Middle frontal gyrus (tissue), 1 donor: Measurements from ENCODE around the gene UBE2D2.
"Not testable (repeated sequence)": the region's sequence is repeated elsewhere in the genome, so short reads cannot be mapped to it uniquely, and the experiment has no call there.

Experiments
- DNase-seq: peaks from one replicate; pipeline ENCODE4 v3.0.0-alpha.2; 2015; ENCODE audit warnings: low spot score; ENCODE audit errors: extremely low spot score

UBE2D2 gene

DNA sequence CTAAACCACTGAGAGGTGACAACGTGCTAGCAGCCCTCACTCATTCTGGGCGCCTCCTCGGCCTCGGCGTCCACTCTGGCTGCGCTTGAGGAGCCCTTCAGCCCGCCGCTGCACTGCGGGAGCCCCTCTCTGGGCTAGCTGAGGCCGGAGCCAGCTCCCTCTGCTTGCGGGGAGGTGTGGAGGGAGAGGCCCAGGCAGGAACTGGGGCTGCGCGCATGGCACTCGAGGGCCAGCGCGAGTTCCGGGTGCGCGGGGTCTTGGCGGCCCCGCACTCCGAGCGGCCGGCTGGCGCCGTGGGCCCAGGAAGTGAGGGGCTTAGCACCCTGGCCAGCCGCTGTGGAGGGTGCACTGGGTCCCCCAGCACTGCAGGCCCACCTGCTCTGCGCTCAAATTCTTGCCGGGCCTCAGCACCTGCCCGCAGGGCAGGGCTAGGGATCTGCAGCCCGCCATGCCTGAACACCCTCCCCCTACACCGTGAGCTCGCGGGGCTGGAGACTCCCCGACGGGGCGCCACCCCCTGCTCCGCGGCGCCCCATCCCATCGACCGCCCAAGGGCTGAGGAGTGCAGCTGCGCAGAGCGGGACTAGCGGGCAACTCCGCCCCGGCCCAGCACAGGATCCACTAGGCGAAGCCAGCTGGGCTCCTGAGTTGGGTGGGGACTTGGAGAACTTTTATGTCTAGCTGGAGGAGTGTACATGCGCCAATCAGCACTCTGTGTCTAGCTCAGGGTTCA lies 11.8 kb upstream of the UBE2D2 start:
- no peak for DNase-seq

DNA sequence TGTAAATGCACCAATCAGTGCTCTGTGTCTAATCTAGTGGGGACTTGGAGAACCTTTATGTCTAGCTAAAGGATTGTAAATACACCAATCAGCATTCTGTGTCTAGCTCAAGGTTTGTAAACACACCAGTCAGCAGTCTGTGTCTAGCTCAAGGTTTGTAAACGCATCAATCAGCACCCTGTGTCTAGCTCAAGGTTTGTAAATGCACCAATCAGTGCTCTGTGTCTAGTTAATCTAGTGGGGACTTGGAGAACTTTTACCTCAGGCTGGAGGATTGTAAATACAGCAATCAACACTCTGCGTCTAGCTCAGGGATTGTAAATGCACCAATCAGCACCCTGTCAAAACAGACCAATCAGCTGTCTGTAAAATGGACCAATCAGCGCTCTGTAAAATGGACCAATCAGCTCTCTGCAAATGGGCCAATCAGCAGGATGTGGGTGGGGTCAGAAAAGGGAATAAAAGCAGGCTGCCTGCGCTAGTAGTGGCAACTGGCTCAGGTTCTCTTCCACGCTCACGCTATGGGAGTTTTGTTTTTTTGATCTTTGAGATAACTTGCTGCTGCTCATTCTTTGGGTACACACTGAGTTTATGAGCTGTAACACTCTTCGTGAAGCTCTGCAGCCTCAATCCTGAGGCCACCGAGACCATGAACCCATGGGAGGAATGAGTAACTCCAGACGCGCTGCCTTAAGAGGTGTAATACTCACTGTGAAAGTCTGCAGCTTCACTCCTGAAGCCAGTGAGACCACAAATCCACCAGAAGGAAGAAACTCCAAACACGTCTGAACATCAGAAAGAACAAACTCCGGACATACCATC lies 10.9 kb upstream of the UBE2D2 start:
- DNase-seq: not testable (repeated sequence)

DNA sequence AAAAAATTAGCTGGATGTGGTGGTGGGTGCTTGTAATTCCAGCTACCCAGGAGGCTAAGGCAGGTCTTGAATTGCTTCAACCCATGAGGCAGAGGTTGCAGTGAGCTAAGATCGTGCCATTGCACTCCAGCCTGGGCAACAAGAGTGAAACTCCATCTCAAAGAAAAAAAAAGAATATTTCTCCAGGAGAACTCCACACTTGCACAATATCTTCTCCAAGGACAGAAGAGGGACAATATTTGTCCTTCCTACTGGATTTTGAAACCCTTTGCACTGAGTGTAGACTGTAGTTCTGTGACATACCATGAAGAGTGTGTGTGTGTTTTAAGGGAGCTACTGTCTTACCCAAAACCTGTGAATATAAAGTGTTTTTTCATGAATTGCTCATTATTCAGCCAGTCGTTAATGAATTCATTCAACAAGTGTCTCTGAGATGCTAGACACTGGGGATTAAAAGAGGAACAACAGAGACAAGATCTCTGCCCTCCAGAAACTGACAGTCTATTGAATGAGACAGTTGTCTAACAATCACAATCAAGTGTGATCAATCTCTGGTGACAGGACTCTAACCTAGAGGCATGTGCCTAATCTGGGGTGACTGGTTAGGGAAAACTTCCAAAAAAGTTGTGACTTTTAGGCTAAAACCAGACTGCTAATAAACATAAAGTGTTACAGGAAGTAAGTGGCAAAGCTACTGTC lies 9.8 kb upstream of the UBE2D2 start:
- no peak for DNase-seq

DNA sequence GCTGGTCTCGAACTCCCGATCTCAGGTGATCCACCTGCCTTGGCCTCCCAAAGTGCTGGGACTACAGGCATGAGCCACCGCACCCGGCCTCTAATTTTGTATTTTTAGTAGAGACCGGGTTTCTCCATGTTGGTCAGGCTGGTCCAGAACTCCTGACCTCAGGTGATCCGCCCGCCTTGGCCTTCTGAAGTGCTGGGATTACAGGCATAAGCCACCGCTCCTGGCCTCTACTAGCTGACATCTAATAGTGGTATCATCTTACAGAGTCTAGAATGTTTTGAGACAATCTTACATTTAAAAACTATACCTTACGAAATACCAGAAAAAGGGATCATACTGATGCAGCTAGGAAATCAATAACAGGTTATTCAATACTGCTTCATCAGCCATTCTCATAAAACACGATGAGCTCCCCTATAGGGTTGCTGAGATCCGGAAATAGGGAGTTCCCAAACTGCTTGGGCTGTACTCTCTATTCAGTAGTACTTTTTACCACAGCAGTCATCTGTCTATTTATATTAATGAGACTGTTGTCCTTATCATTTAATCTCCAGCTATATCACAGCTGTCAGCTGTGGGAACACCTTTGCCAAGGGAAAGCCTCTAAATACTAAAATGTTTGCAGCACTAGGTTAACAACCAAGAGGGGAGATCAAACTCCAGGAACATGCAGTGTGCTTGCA lies 8.1 kb upstream of the UBE2D2 start:
- no peak for DNase-seq

DNA sequence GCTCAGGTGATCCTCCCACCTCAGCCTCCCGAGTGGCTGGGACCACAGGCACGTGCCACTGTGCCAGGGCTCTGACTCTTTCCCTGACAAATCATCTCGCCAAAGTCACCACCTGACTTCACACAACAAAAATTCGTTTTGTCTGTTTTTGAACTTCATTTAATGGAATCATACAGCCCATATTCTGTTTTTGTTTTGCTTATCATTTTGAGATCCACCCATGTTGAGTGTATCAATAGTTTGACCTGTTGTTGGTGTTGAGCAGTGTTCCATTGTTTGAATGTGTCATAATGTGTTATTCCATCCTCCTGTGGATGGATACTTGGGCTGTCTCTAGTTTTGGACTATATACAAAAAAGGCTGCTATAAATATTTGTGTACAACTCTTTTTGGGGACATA lies 6.9 kb upstream of the UBE2D2 start:
- DNase-seq: no peak

DNA sequence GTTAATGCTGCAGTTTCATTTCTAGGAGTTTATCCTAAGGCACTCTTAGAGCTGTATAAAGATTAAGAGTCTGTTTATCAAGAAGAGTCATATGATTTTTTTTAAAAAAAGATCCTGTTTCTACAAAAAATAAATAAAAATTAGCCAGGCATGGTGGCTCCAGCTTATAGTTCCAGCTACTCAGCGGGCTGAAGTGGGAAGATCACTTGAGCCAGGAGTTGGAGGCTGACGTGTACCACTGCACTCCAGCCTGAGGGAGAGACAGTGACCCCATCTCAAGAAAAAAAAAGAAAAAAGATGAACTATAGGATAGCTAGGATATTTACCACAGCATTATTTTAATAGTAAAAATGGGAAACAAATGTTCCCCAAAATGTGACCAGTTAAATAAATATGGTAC lies 3.3 kb upstream of the UBE2D2 start:
- DNase-seq: no peak

DNA sequence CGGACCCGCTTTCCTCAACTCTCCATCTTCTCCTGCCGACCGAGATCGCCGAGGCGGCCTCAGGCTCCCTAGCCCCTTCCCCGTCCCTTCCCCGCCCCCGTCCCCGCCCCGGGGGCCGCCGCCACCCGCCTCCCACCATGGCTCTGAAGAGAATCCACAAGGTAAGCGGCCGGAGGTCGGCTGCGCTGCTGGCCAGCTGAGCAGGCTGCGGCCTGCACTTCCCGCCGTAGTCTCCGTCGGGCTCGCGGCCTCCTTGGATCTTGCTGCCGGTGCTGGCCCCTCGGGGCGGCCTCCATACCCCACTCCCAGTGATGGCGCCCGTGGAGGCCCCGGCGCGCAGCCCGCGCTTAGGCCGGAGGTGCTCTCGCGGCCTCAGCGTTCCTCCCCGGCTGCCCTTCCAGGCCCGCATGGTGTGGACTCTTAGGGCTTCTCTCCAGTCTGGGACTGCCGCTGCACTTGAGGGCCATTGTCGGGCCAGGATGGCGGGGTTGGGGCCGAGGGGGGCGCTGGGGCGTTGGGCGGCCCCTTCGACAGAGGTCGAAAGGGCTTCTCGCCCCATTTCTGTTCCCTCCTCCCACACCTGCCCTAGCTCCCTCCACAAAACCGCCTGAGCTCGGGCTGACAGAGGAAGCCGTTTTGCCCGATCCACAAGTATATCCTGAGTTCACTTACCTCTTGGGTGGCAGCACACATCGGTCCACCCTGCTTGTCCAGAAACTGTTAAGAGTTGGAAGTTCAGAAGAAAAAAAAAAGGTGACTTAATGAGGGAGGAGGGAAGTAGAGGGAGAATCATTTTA lies 714 bp downstream of the UBE2D2 start:
- DNase-seq: no peak

DNA sequence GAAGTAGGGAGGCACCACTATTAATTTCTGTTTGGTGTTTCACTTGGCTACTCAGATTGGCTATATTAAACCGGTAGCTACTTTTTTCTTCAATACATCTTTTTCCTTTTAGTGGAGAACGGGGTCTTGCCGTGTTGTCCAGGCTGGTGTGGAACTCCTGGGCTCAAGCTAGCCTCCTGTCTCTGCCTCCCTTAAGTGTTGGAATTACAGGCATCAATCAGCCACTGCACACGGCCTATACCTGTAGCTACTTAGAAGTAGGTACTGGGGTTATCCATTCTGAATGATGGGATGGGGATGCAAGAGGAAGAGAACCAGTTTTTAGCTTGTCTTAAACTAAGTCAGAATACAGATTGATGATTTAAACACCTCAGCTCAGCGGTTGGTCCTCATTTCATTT lies 1.7 kb downstream of the UBE2D2 start:
- no peak for DNase-seq

DNA sequence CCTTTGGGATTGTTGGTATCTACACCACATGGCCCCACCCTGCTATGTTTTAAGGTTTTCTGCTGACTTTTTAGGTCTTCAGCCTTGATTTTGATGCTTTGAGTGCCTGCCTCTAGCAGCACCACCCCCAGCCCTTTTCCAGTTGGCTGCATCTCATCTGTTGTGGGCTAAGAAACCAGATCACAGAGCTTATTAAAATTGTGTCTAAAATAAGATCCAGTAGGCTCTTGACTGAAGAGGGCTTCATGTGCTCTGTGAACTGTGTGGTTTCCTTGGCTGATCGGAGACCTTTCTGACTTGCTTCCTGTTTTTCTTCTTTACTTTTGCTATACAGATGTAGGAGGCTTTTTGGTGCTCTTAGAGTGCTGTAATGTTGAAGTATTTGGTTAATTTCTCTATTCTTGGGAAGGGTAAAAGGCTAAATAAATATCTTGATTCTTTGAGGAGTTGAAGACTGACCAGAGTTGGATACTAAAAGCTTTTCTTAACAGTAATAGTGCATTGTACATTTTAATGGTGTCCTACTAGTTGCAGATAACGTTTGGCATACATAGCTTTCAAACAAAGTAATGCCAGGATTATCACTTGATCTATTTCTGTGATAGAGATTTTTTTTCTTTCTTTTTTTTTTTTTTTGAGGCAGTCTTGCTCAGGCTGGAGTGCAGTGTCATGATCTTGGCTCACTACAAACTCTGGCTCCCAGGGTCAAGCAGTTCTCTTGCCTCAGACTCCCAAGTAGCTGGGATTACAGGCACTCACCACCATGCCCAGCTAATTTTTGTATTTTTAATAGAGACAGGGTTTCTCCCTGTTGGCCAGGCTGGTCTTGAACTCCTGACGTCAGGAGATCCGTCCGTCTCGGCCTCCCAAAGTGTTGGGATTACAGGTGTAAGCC lies 4.5 kb downstream of the UBE2D2 start:
- no peak for DNase-seq

DNA sequence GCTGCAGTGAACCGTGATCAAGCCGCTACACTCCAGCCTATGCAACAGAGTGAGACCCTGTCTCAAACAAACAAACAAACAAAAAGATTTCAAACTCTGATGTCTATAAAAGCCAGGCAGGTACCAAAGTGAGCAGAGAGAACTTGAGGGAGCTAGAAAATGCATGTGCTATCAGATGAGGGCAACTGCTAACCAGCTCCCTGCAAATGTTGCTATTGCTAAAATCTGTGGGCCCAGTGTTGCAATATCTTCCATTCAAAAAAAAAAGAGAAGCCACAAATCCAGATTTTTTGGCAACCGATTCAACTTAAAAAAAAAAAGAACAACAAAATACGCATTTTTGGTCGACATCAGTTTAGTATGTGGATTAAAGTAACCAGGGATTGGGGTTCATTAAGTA lies 5.5 kb downstream of the UBE2D2 start:
- no peak for DNase-seq

DNA sequence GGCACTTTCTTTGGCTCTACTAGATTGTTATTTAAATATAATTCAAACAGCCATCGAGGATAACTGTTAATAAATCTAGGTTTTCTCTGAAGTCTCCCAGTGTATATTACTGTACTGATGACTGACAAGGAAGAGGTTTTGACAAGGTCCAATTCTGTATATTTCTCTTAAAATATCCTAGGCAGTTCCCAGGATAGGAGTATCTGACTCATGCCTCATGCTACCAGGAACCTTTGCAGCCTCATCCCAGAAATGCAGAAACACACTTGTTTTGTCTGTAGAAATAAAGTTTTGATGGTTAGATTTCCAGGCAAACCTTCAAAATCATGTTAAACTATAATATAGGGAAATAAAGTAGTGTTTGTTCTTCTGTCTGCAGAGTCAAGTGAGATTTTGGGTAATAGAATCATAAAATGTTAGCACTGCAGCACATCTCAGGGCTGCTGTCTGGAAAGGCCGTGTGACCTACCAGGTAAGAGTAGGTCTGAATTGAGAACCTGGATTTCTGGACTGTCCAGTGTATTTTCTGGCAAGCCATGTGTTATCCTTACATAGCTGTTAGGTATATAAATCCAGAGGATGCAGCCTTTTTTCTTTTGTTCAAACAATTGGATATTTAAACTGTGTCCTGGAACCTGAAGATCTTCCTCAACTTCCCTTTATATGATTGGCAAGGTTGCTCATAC lies 8.3 kb downstream of the UBE2D2 start:
- DNase-seq: no peak

DNA sequence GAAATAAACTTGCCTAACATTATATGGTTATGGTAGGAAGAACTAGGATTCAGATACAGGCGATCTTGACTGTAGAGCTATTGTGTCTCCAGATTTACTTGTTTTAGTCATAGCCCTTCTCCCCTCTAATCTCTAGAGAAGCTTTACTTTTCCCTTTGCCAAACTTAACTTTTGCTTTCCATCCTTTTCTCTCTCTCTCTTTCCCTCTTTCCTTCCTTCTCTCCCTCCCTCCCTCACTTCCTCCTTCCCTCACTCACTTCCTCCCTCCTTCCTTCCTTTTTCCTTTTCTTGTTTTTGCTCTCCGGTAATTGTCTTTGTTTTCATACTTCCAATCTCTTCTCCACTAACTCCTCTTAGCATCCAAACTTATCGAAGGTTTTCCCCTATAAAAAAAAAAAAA lies 10.4 kb downstream of the UBE2D2 start:
- DNase-seq: no peak

DNA sequence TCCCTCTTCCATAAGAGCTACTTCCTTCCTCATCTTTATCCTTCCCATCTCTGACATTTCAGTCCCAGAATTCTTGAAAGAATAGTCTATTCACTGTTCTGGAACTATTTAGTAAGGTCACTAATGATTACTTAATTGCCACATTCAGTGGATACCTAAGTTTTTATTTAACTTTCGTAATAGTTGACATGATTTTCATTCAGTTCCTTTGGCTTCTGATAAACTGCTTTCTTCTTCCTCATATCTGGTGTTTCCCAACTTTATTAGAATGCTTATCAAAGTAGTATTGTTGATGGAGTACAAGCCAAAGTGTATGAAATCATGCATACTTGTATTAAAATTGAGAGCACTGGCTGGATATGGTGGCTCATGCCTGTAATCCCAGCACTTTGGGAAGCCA lies 10.8 kb downstream of the UBE2D2 start:
- no peak for DNase-seq

DNA sequence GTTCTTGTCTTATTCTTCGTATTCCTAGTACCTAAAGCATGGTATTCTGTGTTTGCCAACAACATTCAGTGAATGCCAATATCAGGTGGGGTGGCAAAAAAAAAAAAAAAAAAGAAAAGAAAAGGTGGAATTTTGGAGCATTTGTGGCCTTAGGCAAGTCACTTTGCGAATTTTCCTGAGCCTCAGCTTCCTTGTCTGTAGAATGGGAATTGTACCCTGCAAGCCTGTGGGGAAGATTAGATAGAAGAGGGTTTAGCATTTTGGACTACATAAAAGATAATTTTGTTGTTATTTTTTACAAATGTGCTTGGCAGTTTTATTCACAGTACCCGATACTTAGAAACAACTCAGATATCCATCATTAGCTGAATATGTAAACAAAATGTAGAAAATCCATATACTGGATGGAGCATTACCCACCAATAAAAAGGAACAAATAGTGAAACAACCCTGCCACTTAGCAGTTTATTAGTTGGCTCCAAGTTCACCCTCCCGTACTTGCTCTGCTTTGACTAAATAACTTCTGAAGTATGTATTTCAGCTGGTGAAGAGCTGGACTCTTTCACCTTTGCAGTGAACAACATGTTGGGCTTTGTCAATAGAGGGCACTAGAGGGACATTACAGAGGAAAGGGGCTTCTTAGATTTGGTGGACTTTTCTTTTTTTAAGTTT lies 13.6 kb downstream of the UBE2D2 start:
- DNase-seq: no peak

DNA sequence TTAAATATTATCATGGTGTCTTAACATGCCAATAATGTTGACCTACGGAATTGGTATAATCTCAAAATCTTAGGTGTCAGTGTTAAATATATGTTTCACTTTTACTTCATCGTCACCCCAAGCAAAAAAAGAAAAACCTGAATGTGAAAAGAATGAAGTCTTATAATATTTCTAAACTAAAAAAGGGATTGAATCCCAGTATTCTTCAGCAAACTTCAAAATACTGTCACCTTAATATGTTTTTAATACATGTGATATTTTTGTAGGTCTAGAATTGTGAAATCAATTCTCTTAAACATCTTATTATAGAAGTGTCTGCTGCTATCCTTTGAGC lies 14.1 kb downstream of the UBE2D2 start:
- DNase-seq: no peak

DNA sequence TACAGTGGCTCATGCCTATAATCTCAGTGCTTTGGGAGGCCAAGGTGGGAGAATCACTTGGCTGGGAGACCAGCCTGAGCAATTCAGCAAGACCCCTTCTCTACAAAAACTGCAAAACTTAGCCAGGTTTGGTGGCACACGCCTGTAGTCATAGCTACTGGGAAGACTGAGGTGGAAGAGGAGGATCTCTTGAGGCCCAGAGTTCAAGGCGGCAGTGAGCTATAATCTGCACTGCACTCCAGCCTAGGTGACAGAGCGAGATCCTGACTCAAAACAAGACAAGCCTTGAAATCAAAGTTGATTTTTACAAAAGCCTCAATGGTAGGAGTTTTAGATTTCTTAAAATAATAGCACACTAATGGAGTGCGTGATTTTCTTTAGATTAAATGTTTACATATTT lies 14.6 kb downstream of the UBE2D2 start:
- DNase-seq: no peak

DNA sequence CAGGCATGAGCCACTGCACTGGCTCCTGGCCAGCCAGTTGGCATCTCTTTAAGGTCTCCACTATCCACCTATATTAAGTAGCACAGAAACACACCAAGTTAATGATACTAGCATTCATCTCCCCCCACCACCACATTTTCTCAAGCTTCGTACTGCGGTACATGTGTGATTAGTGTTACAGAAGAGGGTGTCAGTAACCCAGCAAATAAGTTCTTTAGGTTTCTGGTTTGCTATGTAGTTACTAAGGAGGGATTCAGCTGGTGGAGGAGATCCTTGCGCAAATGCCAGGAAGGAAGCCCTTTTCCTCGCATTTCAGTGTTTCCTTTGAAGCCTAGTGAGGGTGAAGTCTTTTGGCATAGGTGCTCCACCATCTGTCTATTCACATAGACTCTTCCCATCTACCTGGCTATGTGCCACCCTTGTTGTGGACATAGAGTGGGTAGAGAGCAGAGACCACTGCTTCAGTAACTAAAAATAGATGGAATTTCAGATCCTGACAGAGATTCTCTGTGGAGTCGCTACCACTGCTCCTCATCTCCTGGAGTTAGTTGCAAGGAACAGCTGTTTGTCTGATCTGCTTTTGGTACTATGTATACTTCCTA lies 16.7 kb downstream of the UBE2D2 start:
- DNase-seq: no peak

DNA sequence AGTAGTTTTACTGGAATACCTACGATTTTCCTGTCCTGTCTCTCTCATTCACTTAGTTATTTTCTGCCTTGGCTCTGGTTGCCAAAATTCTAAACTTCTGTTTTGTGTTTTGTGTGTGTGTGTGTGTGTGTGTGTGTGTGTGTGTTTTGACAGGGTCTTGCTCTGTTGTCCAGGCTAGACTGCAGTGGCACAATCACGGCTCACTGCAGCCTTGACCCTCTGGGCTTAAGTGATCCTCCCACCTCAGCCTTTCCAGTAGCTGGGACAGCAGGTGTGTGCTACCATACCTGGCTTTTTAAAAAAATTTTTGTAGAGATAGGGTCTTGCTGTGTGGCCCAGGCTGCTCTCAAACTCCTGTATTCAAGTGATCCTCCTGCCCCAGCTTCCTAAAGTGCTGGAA lies 17.2 kb downstream of the UBE2D2 start:
- no peak for DNase-seq
